HT1080 (cell line): ENCODE results near the gene TC2N. TPM values are rescaled to one million over a fixed set of nuclear protein-coding genes. Genes with fewer than 3 reads are reported as not detected.
"Not testable (repeated sequence)": the region's sequence is repeated elsewhere in the genome, so short reads cannot be mapped to it uniquely, and the experiment has no call there.

Experiments
- DNase-seq: peaks from one replicate; pipeline ENCODE4 v3.0.0-alpha.2; 2015; ENCODE audit warnings: low read depth
- total RNA-seq: library from RNA; depleted of rRNA; stranded (reverse); fragments of >200 nt; shearing (Covaris generic); gene quantifications from 2 replicates; pipeline ENCODE4 v1.2.3, GENCODE V29; 2014

The TC2N gene
- total RNA-seq, 1 experiment from 2014 or later: not detected

DNA sequence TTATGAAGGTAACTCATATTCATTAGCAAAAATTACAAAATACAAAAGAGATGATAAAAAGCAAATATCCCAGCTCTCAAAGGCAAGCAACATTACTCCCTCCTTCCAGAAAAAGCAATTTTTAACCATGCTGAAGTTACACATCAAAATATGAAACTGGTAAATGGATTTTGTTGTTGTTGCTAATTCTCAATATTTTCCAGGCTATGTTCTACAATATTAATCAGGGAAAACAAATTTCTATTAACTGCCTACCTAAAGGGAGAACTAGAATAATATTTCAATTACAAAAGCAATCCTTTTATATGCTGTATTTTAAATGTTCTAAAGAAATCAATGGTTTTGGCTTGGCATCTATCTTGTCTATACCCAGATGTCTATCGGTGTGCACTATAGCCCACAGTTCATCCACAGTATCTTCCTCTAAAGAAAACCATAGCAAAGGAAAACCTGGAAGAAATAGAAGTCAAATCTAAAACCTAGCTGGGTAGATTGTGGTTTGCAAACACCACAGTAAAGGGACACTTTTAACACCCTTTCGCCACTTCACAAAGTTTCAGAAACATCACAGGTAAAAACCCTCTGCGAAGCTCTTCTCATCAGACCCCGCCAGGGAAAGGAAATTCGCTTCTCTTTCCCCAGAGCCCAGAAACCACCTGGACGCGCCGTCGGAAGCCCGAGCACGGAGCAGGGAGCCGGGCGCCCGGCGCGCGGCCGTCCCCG, 32.0 kb downstream of the TC2N start:
- no peak for DNase-seq

DNA sequence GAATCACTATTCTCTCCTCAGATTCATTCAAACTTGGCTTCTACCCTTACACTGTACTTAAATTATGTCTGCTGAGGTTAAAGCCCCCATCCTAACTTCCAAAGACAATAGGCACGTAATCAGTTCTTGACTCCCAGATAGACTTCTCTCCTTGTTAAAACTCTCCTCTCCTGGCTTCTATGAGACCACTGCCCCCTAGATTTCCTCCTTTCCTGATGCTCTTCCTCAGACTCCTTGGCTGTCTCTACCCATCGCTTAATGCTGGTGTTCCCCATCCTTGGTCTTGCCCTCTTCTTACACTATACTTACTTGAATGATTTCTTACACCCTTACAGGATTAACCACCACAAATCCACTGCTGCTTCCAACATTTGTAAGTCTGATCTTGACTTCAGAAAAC, 32.8 kb downstream of the TC2N start:
- no peak for DNase-seq

DNA sequence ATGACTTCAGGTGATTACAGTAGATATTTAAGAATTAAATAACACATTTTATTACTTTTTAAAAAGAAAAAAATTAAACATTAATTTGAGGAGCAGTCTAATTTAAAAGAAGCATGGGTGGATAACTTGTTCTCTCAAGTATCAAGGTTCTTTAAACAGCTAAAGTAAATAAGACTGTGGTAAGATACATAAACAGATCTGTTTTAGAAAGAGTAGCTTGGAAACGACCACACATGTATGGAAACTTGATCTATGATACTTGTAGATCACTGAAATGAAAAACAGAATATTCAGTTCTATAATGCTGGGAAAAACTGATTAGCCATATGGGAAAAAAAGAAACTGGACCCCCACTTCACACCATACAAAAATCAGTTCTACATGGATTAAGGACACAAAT, 36.0 kb downstream of the TC2N start:
- no peak for DNase-seq

DNA sequence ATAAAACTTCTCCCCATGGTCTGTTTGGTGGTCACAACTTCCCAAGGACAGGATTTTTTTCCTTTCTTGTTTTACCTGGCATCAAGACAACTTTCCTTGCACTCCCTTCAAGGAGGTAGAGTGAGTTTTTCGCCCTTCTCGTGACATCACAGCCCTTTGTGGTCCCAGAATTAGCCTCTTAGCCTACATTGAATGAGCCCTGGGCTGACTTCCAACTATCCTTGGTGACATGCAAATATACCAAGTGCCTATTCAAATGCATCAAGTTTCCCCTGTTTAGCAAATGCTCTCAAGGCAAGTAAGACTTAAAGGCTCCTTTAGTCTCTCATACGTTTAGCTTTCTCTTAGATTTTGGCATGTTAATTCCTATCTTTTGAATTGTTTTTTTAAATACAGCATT, 36.6 kb downstream of the TC2N start:
- no peak for DNase-seq

DNA sequence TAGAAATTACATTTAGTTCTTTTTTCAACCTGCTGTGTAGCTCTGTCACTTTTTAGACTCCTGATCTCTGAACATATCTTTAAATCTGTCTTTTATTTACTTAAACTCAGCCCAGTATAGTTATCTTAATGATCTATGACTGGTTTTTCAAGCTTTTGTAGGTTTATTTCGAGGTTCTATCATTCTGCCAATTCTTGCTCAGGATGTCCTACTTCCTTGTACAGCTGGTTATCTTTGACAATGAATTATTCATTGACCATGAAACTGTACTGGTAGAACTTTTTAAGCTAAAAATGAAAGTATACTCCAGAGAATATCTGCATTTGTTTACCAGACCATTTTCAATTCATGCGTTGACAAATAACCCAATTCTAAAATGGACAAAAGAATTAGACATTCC, 37.8 kb downstream of the TC2N start:
- no peak for DNase-seq

DNA sequence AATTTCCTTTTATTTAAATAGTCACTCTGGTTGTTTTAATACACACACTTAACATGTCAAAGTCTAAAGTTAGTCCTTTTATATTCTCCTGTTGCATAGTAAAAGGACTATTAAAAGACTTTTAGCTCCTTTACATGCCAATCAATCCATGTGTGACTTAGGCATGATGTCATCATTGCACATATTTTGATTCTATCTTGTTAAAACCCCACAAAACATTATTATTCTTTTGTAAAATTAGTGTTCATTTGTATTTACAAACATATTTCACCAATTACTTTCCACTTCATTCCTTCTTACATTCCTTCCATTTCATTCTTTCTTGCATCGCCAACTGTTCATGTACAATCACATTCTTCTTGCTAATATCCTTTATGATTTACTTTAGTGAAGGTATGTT, 39.6 kb downstream of the TC2N start:
- DNase-seq: no peak

DNA sequence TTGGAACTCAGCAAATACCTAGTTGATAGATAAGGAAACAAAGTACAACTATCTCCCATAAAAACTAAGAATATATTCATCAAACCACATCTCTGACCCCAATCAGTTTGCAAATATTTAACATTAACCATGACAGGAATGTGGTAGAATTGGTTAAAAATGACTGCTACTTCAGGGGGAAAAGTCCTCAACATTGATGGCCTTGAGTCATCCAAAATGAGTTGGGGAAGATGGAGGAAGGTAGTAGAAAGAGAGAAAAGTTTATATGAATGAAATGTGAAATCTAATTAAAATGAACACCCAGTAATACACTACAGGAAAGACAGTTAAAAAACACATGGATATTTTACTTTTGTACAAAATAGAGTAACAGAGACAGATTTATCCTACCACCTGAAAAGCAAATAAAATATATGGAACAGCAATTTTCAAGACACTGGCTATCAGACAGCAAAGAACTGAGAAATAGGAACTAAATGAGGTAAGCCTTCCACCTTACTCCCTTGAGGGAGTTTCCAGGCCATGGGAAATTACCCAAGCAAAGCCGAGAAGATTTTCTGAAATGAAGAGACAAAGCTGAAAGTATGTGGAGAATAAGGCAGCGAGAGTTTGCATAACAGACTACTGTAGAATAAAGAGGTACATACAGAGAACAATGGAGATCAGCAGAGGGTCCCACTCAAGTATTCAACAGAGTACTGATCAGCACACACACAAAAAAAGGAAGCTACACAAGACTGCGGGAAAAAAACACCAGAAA, 49.6 kb downstream of the TC2N start:
- no peak for DNase-seq

DNA sequence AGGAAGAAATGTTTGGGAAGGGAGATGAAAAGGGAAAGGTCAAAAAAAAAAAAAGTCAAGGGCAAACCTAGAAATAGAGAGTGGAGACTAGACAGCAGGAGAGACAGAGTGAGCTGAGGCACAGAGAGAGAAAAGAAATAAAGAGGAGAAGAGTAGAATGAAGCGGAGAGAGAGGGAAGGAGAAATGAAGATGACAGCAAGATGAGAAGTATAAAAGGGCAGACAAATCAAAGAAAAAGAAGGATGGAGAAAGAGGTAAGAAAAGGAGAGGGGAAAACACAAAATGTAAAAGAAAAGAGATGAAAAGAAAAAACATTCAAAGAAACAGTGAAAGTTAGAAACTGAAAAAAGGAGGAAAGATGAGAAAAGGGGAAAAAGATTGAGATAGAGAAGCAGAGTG, 53.0 kb downstream of the TC2N start:
- no peak for DNase-seq

DNA sequence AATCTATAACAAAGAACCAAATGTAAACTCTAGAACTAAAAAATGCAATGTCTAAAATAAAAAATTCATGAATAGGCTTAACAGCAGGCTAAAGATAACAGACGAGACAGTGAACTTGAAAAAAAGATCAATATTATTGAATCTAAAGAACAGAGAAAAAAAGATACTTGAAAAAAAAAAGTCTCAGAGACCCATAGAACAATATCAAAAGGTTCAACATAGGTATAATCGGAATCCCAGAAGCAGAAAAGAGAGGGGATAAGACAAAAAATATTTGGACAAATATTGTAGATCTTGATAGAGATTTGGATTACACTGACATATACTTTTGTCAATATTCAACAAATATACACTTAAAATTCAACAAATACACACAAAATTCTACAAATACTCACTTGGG, 56.6 kb downstream of the TC2N start:
- no peak for DNase-seq

DNA sequence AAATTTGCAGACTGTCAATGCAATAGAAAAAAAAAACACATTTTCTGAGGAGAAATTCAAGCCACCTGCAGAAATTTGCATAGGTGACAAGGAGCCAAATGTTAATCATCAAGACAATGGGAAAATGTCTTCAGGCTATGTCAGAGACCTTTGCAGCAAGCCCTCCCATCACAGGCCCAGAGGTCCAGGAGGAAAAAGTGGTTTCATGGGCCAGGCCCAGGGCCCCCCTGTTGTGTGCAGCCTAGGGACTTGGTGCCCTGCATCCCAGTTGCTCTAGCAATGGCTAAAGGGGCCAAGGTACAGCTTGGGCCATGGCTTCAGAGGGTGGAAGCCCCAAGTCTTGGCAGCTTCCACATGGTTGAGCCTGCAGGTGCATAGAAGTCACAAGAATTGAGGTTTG, 60.6 kb downstream of the TC2N start:
- no peak for DNase-seq

DNA sequence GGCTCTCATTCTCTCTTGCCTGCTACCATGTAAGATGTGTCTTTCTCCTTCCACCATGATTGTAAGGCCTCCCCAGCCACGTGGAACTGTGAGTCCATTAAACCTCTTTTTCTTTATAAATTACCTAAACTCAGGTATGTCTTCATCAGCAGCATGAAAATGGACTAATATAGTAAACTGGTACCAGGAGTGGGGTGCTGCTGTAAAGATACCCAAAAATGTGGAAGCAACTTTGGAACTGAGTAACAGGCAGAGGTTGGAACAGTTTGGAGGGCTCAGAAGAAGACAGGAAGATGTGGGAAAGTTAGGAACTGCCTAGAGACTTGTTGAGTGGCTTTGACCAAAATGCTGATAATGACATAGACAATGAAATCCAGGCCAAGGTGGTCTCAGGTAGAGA, 61.2 kb downstream of the TC2N start:
- DNase-seq: not testable (repeated sequence)

DNA sequence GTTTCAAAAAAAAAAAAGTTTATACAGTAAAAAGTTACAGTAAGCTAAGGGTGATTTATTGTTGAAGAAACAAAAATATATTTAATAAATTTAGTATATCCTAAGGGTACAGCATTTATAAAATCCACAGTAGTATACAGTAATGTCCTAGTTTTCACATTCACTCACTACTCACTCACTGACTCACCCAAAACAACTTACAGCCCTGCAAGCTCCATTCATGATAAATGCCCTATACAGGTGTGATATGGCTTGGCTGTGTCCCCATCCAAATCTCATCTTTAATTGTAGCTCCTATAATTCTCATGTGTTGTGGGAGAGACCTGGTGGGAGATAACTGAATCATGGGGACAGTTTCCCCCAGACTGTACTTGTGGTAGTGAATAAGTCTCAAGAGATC, 61.7 kb downstream of the TC2N start:
- DNase-seq: no peak

DNA sequence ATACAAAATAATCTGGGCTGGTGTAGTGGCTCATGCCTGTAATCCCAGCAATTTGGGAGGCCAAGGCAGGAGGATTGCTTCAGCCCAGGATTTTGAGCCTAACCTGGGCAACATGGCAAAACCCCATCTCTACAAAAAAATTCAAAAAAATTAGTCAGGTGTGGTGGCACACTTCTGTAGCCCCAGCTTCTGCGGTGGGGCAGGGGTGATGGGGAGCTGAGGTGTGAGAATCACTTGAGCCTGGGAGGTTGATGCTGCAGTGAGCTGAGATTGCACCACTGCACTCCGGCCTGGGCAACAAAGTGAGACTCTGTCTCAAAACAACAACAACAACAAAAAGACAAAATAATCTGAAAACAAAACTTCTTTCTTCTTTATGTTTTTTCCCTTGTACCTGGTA, 66.0 kb downstream of the TC2N start:
- DNase-seq: no peak

DNA sequence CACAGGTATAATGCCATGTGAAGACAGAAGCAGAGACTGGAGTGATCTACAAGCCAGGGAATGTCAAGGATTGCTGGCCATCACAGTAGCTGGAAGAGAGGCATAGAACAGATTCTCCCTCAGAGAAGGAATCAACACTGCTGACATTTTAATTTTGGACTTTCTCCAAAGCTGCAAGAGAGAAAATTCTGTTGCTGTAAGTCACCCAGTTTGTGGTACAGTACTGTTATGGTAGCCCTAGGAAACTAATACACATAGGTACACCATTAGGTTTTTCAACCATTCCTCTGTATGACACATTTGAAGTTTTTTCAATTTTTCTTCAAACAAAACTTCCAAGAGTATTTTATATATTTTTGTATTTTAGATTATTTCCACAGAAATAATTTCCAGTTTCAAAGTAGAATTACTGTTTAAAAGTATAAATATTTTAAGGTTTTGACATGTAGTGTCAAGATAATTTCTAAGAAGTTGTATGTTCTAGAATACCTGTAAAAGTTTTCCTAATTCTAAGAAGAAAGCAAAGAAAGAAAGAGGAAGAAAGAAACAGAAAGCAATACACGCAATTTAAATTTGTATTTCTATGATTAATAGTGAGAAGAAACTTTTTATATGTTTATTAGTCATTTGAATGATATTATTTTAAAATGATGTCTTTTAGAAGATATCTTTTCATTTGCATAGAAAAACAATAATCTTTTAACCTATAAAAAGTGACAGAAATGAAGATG, 70.6 kb downstream of the TC2N start:
- DNase-seq: no peak

DNA sequence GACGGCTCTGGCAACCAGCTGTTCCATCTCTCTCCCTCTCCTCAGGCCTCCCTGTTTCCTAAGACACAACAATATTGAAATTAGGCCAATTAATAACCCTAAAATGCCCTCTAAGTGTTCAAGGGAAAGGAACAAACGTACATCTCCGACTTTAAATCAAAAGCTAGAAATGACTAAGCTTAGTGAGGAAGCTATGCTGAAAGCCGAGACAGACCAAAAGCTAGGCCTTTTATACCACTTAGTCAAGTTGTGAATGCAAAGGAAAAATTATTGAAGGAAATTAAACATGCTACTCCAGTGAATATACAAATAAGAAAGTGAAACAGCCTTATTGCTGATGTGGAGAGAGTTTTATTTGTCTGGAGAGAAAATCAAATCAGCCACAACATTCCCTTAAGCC, 73.6 kb downstream of the TC2N start:
- no peak for DNase-seq

DNA sequence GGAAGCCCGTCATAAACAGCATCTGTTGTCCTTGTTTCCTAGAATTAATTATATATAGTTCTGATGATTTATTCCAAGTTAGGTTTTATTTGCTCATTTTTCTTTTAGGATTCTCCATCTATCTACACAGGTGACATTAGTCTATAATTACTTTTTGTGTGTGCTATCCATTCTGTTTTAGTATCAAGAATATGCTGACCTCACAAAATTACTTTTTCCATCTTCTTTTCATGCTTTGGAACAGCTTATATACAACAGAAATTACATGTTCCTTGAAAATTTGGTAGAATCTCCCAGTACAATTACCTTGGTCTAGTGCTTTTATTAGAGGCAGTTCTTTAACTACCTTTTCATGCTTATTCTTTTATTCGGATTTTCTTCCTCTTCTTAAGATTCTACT, 81.1 kb downstream of the TC2N start:
- DNase-seq: no peak

DNA sequence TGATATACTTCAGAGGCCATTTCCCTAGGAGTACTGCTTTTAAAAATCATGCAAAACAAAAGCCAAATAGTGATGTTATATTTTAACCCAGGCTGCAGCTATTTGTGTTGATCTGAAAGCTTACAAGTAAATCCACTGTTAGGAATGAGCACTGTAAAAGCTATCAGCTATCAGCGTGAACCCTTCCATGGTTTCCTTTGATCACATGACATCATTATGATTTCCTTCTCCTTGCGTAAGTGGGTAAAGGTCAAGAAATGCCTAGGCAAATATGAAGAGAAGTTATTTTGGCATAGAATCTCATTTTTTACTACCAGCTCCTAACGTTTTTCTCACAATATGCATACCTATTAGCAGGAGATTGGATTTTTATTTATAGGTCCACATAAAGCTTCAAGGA, 86.9 kb downstream of the TC2N start:
- DNase-seq: no peak

DNA sequence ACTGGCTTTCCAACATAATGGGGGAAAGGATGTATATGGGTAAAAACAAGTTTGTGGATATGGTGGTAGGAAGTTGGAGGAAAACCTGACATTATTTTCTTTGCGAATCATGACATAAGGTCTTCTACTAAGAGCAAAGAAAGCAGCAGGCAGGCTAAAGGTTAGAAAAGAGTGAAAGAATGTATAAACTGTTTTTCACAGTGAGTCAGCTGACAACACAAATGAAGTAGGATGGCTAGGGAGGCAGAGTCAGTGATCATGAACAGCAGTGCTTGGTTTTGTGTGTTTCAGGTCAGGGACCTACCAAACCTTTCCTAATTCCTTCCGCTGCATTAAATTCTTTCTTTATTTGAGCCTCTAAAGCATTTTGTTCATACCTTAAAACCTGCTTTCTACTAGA, 89.1 kb downstream of the TC2N start:
- DNase-seq: no peak

DNA sequence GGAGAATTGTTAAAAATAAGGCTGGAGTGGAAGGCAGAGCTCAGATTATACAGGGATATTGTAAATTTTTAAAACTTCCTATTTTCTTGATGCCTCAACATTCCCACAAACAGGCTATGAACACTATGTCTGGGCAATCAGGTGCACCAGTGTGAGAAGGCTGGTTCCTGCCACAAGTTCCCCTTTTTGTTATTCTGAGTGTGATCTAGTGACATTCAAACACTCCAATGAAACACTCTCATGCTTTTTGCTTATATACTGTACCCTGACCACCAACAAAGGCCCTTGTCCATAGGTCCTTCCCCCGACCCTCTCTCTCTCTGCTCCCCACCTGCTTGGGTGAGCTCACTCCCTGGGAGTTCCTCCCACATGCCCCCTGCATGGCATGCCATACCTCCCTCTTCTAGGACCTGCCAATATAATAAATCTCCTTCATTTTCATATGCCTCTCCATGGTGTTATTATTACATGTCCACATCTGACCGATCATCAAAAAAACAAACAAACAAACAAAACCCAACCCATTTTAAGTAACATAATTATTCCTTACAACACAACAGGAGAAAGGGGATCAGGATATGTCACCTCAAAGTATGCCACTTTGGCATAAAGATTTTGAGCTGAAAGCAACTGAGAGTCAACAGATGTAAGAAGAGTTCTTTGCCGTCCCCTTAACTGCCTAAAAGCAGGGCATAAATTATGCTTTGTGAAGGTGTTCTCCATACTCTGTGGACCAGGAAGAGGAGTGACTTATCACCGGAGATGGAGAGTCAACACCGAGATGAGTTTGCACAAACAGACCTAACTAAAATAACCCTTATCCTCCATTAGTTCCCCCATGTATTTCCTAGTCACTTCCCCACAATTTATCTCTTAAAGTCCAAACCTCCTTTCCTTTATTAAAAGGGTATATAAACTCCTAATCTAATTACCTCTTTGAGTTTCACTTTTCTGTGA, 92.9 kb downstream of the TC2N start:
- no peak for DNase-seq

DNA sequence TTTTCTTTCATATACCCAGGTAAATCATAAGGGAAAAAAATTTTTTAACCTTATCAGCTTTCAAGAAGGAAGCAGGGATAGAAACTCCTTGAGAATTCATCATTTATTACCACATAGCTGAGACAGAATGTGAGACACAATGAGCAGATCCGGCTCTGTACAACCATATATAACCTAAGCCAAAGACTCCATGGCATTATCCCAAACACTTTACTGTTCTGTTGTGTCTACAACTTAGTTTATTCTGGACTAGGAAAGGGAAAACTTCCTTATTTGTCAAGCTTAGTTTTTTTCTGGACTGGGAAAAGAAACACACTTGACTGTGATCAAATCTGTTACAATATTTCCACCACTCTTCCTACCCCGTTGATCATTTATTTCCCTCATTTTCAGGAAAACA, 97.2 kb downstream of the TC2N start:
- DNase-seq: no peak

DNA sequence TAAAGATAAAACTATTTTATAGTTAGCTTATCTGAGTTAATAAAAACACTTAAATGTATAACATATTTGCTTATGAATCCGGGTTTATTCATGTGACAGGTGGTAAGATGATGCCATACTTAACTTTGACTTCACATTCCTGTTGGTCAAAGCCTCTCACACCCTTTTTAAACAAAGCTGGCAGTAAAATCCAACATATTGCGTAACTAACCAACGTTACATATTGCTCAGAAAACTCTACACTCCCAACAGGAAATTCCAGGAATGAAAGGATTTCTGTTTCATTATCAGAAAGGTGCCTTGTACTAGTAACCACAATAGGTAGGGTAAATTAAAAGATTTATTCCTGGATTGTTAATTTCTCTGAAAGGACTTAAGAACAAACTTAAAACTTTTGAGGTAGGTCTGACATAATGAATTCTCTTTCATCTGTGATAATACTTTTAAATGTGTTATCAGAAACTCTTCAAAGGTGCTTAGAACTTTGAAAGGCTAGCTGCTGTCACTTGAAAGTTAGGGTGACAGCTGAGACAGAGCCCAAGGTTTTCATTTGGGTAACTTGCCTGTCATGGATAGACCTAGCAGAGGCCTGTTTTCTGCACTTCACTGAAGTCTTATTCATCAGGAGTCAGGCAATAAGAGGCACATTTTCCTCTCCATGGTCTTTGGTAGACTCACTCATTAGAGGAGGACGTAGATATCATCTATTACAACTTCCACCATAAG, 111.6 kb downstream of the TC2N start:
- DNase-seq: peak; percentile 78
